Mesodermal cell (in vitro differentiated cells): Measurements from ENCODE around the gene SLC6A12.

Experiments used
- H3K27ac ChIP-seq: 2 replicates; pipeline ENCODE4 v1.7.0; 2013; ENCODE audit warnings: mild to moderate bottlenecking, low read depth, low read length, moderate library complexity; ENCODE audit not compliant: severe bottlenecking
- H3K36me3 ChIP-seq: 2 replicates; pipeline ENCODE4 v1.7.1; 2013; ENCODE audit warnings: mild to moderate bottlenecking, low read length, moderate library complexity; ENCODE audit not compliant: control insufficient read depth, insufficient read depth
- H3K4me1 ChIP-seq: one replicate; pipeline ENCODE4 v1.7.1; 2013; ENCODE audit warnings: mild to moderate bottlenecking, low read length; ENCODE audit not compliant: insufficient read depth, control insufficient read depth, poor library complexity, severe bottlenecking
- H3K4me3 ChIP-seq: 2 replicates; pipeline ENCODE4 v1.7.0; 2013; ENCODE audit warnings: low read length, control low read depth, mild to moderate bottlenecking; ENCODE audit not compliant: insufficient read depth, poor library complexity, severe bottlenecking; ENCODE audit errors: extremely low read depth
- H3K9me3 ChIP-seq: 2 replicates; pipeline ENCODE4 v1.7.1; 2013; ENCODE audit warnings: mild to moderate bottlenecking, low read length, moderate library complexity; ENCODE audit not compliant: control insufficient read depth
- WGBS, 2 experiments: methylation state at CpG; one replicate each; pipeline ENCODE4 v1.1.5; 2013; ENCODE audit warnings: missing lambda C conversion rate in 2 of 2; ENCODE audit not compliant: insufficient coverage in 2 of 2; 5-methylcytosine and 5-hydroxymethylcytosine counted together

The SLC6A12 gene

GRCh38 chr12:215116-215515, 1.2 kb upstream of the SLC6A12 start:
- H3K27ac ChIP-seq = no peak overlapping the region
- H3K9me3 ChIP-seq = no peaks in the 10 kb centered on the region
- H3K4me1 ChIP-seq = peaks cover 8% of the 10 kb centered on the region
- H3K4me3 ChIP-seq = no peak overlapping the region
- WGBS, 2 experiments = 89 to 96% methylated on average over 4 to 5 of the region's 6 CpGs
- no peaks in the 10 kb centered on the region for H3K36me3 ChIP-seq

GRCh38 chr12:213527-213932, 427 bp downstream of the SLC6A12 start:
- Histone ChIP-seq H3K27ac (no peak overlapping the region), H3K36me3 (no peaks in the 10 kb centered on the region), H3K4me3 (no peak overlapping the region), H3K9me3 (no peaks in the 10 kb centered on the region), H3K4me1 (peaks cover 8% of the 10 kb centered on the region)
- 45 to 58% methylated on average over 12 of the region's 12 CpGs for WGBS, 2 experiments

- WGBS, 2 experiments = 70 to 72% methylated on average over 8 to 16 of the region's 22 CpGs
- Histone ChIP-seq H3K4me1 (peaks cover 8% of the 10 kb centered on the region), H3K4me3 (no peak overlapping the region), H3K27ac (no peak overlapping the region), H3K36me3 (no peaks in the 10 kb centered on the region), H3K9me3 (no peaks in the 10 kb centered on the region)
These were observed 1.0 kb downstream of the SLC6A12 start for GRCh38 chr12:212715-213526.

- Histone ChIP-seq H3K27ac (no peak overlapping the region), H3K4me1 (peaks cover 8% of the 10 kb centered on the region), H3K4me3 (no peak overlapping the region), H3K36me3 (no peaks in the 10 kb centered on the region), H3K9me3 (no peaks in the 10 kb centered on the region)
- 64 to 74% methylated on average over 8 of the region's 8 CpGs for WGBS, 2 experiments
These were observed 1.6 kb downstream of the SLC6A12 start for GRCh38 chr12:212415-212714.

GRCh38 chr12:211639-212414, 2.1 kb downstream of the SLC6A12 start:
- 65 to 83% methylated on average over 12 to 13 of the region's 16 CpGs for WGBS, 2 experiments
- Histone ChIP-seq H3K36me3 (no peaks in the 10 kb centered on the region), H3K9me3 (no peaks in the 10 kb centered on the region), H3K4me1 (peaks cover 8% of the 10 kb centered on the region), H3K27ac (no peak overlapping the region), H3K4me3 (no peak overlapping the region)

GRCh38 chr12:211142-211465, 2.9 kb downstream of the SLC6A12 start:
- H3K4me3 ChIP-seq = no peak overlapping the region

GRCh38 chr12:210277-211141, 3.4 kb downstream of the SLC6A12 start:
- no peak overlapping the region for H3K4me3 ChIP-seq
- peaks cover 8% of the 10 kb centered on the region for H3K4me1 ChIP-seq
- H3K36me3 ChIP-seq = no peaks in the 10 kb centered on the region
- 78 to 83% methylated on average over 14 to 15 of the region's 16 CpGs for WGBS, 2 experiments
- no peak overlapping the region for H3K27ac ChIP-seq
- H3K9me3 ChIP-seq = no peaks in the 10 kb centered on the region

More at GRCh38 chr12:211142-211465, 2.9 kb downstream of the SLC6A12 start:
- Histone ChIP-seq H3K27ac (no peak overlapping the region), H3K36me3 (no peaks in the 10 kb centered on the region), H3K9me3 (no peaks in the 10 kb centered on the region), H3K4me1 (peaks cover 8% of the 10 kb centered on the region)
- WGBS, 2 experiments = 89 to 93% methylated on average over 3 of the region's 3 CpGs

- Histone ChIP-seq H3K27ac (no peak overlapping the region), H3K4me1 (peaks cover 8% of the 10 kb centered on the region), H3K4me3 (no peak overlapping the region), H3K9me3 (no peaks in the 10 kb centered on the region), H3K36me3 (no peaks in the 10 kb centered on the region)
- 93 to 97% methylated on average over 7 to 8 of the region's 12 CpGs for WGBS, 2 experiments
These were observed 4.1 kb downstream of the SLC6A12 start for GRCh38 chr12:209851-210250.

- WGBS, 2 experiments = 87 to 92% methylated on average over 9 to 12 of the region's 15 CpGs
- peaks cover 7% of the 10 kb centered on the region for H3K4me1 ChIP-seq
These were observed 4.7 kb downstream of the SLC6A12 start for GRCh38 chr12:209246-209645.

GRCh38 chr12:208813-209212, 5.1 kb downstream of the SLC6A12 start:
- 63 to 93% methylated on average over 3 of the region's 4 CpGs for WGBS, 2 experiments
- H3K9me3 ChIP-seq = no peaks in the 10 kb centered on the region
- peaks cover 7% of the 10 kb centered on the region for H3K4me1 ChIP-seq
- H3K27ac ChIP-seq = no peak overlapping the region
- H3K36me3 ChIP-seq = no peaks in the 10 kb centered on the region
- no peak overlapping the region for H3K4me3 ChIP-seq

More at GRCh38 chr12:209246-209645, 4.7 kb downstream of the SLC6A12 start:
- Histone ChIP-seq H3K4me3 (no peak overlapping the region), H3K36me3 (no peaks in the 10 kb centered on the region), H3K9me3 (no peaks in the 10 kb centered on the region), H3K27ac (no peak overlapping the region)
